Neural progenitor cell (in vitro differentiated cells): ENCODE results near the gene IARS2.

ENCODE experiments used
- CTCF ChIP-seq: fragments of 200-600 bp; sonication (generic); IDR thresholded peaks from 2 replicates; pipeline ENCODE4 v1.5.1; 2017; ENCODE audit warnings: antibody characterized with exemption, mild to moderate bottlenecking
- EZH2phosphoT487 ChIP-seq: fragments of 200-600 bp; sonication (generic); IDR thresholded peaks from 2 replicates; pipeline ENCODE4 v1.6.1; 2017; ENCODE audit warnings: antibody characterized with exemption

- peak; percentile 72 for TF ChIP-seq CTCF
- no peak for TF ChIP-seq EZH2phosphoT487
Observed at GRCh38 chr1:220113136-220113695, 19.3 kb downstream of the IARS2 start.
